Measurements from ENCODE around the gene FAM9A.
"Not testable (repeated sequence)": the region's sequence is repeated elsewhere in the genome, so short reads cannot be mapped to it uniquely, and the experiment has no call there.

FAM9A gene

GRCh38 chrX:8800351-8800750 lies 832 bp downstream of the FAM9A start:
- DNase-seq: not testable (repeated sequence)

GRCh38 chrX:8799281-8799680 lies 1.9 kb downstream of the FAM9A start:
- DNase-seq: not testable (repeated sequence)

DNA sequence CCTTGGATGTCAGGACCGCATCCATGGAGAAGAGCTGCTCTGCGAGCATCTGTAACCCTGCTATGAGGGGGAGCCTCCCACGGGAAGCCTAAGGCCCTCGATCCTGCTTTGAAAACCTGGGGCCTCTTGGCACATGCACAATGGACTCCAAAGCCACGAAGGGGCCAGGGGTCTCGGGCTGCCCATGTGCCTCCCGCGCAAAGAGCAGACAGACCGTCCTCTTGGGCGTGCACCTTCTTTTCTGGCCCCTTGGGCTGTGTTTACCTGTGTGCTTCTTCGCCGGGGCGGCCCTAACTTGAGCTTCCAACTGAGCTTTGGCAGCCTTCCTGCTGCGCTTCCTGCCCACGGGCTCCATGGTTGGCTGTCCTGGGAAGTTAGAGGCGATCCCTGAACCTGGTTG lies 2.5 kb downstream of the FAM9A start:
- DNase-seq: not testable (repeated sequence)

GRCh38 chrX:8787119-8787518 lies 14.1 kb downstream of the FAM9A start:
- not testable (repeated sequence) for DNase-seq

- no peak for DNase-seq
Measured at GRCh38 chrX:8784162-8784561, 17.0 kb downstream of the FAM9A start.

- DNase-seq: no peak
Measured at GRCh38 chrX:8783714-8784098, 17.5 kb downstream of the FAM9A start.

DNA sequence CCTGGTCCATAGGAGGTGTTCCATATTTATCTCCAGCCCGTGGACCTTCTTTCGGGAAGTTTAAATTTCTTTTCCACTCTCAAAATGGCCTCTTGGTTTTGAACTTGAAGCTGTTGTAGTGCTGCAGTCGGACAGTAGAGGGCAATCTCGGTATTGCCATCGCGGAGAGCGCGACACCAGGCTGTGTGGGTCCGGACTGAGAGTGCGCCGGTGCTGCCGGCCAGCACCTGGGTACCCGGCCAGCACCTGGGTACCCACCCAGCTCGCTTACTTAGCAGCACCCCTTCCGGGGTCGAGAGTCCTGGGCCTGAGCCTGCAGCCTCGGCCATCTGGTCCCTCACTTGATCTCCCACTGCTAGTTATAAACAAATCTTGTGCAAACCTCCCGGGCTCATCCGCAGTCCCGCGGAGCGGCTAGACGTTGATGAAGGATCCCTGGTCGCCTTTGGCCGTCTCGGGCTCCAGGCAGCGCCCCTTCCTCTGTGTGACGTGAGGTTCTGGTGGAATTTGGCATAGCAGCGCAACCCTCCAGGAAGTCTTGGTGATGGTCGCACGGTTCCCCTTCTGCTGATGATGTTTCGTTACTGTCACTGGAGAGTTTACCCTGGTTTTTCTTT lies 18.0 kb downstream of the FAM9A start:
- DNase-seq: no peak

- DNase-seq: no peak
Measured at GRCh38 chrX:8782595-8782994, 18.6 kb downstream of the FAM9A start.

GRCh38 chrX:8781921-8782320 lies 19.3 kb downstream of the FAM9A start:
- DNase-seq: not testable (repeated sequence)

GRCh38 chrX:8773117-8773516 lies 28.1 kb downstream of the FAM9A start:
- DNase-seq: no peak

DNA sequence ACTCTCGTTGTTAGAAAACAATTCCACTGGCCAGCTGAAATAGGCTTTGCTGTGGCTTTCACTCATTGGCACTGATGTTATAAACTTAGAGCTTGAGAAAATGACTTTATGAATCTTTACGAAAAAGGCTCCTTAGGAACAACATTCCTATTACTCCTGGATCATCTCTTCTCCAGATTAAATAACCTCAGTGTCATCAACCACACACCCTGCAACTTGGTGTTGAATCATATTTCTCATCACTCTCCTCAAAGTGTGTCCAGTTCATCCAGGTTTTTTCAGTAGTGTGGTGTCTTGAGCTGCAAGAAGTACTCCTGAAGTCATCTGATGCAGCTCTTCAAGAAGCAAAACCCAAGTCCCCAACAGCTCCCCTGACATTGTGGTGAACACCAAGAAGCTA lies 41.2 kb downstream of the FAM9A start:
- DNase-seq: no peak

DNA sequence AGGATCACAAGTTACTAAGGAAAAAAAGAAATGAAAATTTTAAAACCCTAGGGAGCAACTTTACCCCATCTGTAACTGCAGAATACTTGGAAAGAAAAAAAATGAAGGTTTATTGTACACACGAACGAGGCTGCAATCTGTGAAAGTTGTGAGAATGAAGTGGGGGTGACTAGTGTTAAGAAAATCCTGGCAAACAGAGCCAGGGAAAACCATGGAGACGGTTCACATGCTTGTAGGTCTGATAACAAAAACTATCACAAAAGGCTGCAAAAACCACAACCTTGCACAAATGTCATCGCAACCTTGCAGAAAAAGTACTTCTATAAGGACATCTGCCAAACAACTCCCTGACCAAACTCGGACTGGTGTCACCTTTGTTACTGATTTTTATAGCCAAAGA lies 42.5 kb downstream of the FAM9A start:
- not testable (repeated sequence) for DNase-seq

DNA sequence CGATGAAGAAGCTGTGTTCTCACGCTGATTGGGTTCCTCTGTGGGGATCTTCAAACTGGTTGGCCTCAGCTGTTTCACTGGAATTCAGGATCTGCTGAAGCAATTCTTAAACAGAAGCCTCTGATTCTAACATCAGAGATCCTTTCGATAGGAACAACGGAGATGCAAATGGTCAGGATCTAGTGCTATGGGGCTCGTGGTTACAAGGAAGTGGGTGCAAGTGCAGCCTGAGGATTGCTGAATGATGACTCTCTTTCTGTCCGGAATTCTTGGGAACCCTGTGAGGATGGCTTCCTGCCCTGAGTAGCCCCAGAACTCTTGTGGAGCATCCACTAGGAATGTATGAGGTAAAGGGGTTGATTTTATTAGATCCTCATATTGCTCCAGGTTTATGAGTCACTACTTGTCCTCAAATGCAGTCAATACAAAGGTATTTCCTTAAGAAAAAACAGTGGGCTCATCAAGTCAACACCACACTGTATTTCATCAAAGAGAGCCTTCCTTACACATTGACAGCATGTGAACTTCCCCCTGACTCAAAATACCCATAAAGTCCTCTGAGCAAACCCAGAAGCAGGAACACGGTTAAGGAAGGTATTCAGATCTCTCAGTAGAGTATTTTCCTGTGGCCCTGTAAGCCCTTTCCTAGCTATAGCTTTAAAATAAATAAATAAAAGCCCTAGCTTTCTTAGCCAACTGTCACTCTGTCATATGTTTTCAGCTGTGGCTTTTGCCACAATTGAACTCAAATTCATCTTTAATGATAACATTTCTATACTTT lies 43.4 kb downstream of the FAM9A start:
- DNase-seq: not testable (repeated sequence)

DNA sequence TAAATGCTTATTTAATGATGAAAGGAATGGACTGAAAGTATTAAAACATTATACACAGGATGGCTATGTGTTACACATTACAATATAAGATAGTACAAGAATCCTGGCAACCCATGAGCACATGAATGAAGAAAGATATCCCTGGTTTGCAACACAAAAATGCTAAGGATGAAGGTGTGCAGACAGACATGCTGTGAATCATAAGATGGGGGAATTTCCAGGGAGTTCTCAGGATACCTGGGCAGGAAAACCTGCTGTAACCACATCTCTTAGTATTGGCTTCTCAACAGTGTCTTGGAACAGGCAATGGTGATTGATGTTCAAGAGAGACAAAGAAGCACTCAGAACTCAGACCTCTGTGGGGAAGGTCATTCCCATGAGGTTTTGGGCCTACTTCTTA lies 45.4 kb downstream of the FAM9A start:
- no peak for DNase-seq

DNA sequence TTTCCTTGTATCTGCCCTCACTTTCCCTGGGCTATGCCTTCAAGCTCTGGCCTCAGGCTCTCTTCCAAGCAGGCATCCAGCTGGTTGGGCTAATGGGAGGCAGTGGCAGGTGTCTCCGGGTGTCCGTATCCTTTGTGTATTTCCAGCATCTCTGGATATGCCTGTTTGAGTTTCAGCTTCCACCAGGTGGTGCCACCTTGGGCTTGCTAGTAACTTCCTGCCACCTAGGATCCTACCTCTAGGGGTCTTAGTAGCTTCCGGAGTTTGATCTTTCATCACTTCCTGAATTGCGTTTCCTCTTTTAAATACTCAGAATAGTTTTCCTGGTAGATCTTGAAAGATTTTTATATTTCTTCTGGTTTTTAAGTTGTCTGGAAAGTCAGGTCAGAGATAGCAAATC lies 46.1 kb downstream of the FAM9A start:
- no peak for DNase-seq

DNA sequence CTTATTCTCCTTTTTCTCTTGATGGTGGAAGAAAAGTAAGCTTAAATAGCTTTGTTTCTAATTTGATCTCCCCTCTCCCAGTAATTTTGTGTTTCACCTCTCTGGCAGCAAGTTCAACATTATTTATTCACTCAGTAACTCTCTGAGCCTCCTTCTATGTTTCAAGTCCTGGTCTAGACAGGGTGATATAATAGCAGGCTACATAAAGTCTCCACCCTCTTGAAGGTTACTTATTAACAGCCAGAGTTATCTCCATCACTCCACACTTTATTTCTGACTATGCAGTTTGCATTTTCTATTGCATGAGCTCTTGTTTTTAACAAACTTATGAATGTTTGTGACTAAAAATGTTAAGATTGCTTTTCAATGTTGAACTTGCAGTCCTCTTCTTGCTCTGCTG lies 51.5 kb downstream of the FAM9A start:
- DNase-seq: no peak

DNA sequence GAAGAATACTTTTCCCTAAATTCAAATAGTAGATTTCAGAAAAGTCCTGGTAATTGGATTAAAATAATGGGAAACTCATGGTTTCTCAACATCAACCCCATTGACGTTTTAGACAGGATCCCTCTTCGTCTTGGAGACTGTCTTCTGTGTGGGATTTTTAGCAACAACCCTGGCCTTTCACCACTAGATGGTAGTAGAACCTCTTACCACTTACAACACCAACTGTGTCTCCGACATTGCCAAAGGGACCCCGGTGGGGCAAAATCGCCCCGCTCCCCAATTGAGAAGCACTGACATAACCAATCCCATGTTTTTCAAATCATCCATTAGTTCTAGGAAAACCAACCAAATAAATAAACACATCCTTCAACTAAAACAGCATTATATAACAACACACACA lies 52.3 kb downstream of the FAM9A start:
- no peak for DNase-seq

GRCh38 chrX:8743126-8743732 lies 58.0 kb downstream of the FAM9A start:
- DNase-seq: no peak

DNA sequence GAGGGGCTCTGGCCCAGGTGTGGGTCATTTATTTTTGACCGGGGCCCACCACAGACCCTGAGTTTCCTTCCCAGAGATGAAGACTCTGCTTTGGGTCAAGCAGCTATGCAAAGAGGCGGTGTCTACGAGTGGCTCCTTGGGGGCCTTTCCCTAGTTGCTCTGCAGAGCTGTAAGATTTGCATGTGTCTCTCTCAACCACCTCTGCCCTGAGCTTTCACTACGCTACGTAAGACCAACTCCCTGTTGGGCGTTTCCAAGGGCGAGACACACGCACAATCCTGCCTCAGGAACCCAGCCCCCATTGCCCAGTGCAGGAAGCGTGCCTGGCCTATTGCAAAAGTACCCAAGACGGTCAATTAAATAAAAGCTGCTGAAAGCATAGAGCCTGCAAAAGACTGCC lies 59.2 kb downstream of the FAM9A start:
- DNase-seq: no peak

Measured in amniotic stem cell (primary cell).